Adrenal gland (tissue), 5 donors: ENCODE data around the gene NUP58.

Experiments
- CTCF ChIP-seq, 6 experiments: fragments of 450-650 bp in 4 of 6; fragments of 200-600 bp in 2 of 6; sonication (generic) in 1 of 6; IDR thresholded peaks; 1 replicate in 5 of 6; 2 replicates in 1 of 6; pipeline versions ENCODE4 v1.5.1 to v1.8.0; 2016 to 2021; ENCODE audit warnings: antibody characterized with exemption in 6 of 6, mild to moderate bottlenecking in 2 of 6, moderate library complexity in 1 of 6
- POLR2A ChIP-seq, 2 donors: fragments of 450-650 bp; IDR thresholded peaks; one replicate each; pipeline ENCODE4 v1.6.1; 2017; ENCODE audit warnings: antibody characterized with exemption in 2 of 2, mild to moderate bottlenecking in 2 of 2, moderate library complexity in 1 of 2
- donor health status: DM: no; HTN: no; CAD: no.

- no peak for TF ChIP-seq CTCF (IDR thresholded peaks at IDR 0.05)
- TF ChIP-seq POLR2A (IDR thresholded peaks at IDR 0.05) = no peak
Observed at GRCh38 chr13:25345576-25345975, 44.2 kb downstream of the NUP58 start.
